Fibroblast of lung (primary cell): ENCODE data around the gene FARP1. TPM values are rescaled to one million over a fixed set of nuclear protein-coding genes. Genes with fewer than 3 reads are reported as not detected.

Experiments
- DNase-seq, 2 donors: peaks; one replicate each; pipeline versions ENCODE4 v3.0.0 to v3.0.0-alpha.2; 2010; ENCODE audit warnings: low read depth in 2 of 2
- H2AFZ ChIP-seq: 2 replicates; pipeline ENCODE4 v1.5.1; 2012; ENCODE audit warnings: low read length, control low read depth, inconsistent platforms
- H3K27ac ChIP-seq: 2 replicates; pipeline ENCODE4 v1.5.1; 2011; ENCODE audit warnings: low read length, control low read depth; ENCODE audit not compliant: insufficient read depth
- H3K27me3 ChIP-seq: 2 replicates; pipeline ENCODE4 v1.5.1; 2011; ENCODE audit warnings: mild to moderate bottlenecking, low read length; ENCODE audit not compliant: control insufficient read depth, insufficient read depth
- H3K36me3 ChIP-seq: 2 replicates; pipeline ENCODE4 v1.5.1; 2011; ENCODE audit warnings: low read length; ENCODE audit not compliant: control insufficient read depth, insufficient read depth
- H3K4me1 ChIP-seq: 2 replicates; pipeline ENCODE4 v1.5.1; 2011; ENCODE audit warnings: low read length; ENCODE audit not compliant: control insufficient read depth, insufficient read depth; ENCODE audit errors: extremely low read depth
- H3K4me2 ChIP-seq: 2 replicates; pipeline ENCODE4 v1.5.1; 2011; ENCODE audit warnings: low read length, control low read depth; ENCODE audit not compliant: insufficient read depth; ENCODE audit errors: extremely low read depth
- H3K4me3 ChIP-seq, 4 experiments: fragments of 200-600 bp in 1 of 4; sonication (generic) in 1 of 4; replicated peaks in 1 of 4; 2 replicates each; pipeline ENCODE4 v1.5.1; 2011 to 2016; ENCODE audit warnings: low read length in 4 of 4, low read depth in 3 of 4, mild to moderate bottlenecking in 3 of 4, control low read depth in 2 of 4, inconsistent platforms in 1 of 4, mixed read lengths in 1 of 4; ENCODE audit not compliant: insufficient read depth in 1 of 4; ENCODE audit errors: control extremely low read depth in 1 of 4
- H3K79me2 ChIP-seq: 2 replicates; pipeline ENCODE4 v1.5.1; 2012; ENCODE audit warnings: mild to moderate bottlenecking, low read length, inconsistent platforms; ENCODE audit not compliant: control insufficient read depth, insufficient read depth
- H3K9ac ChIP-seq: 2 replicates; pipeline ENCODE4 v1.5.1; 2011; ENCODE audit warnings: mild to moderate bottlenecking, low read length, control low read depth; ENCODE audit not compliant: insufficient read depth
- H3K9me3 ChIP-seq: 2 replicates; pipeline ENCODE4 v1.5.1; 2012; ENCODE audit warnings: low read depth, low read length; ENCODE audit not compliant: control insufficient read depth, insufficient read depth
- H4K20me1 ChIP-seq: 2 replicates; pipeline ENCODE4 v1.5.1; 2011; ENCODE audit warnings: low read length; ENCODE audit not compliant: control insufficient read depth, insufficient read depth; ENCODE audit errors: extremely low read depth
- EZH2 ChIP-seq: IDR thresholded peaks from 2 replicates; pipeline ENCODE4 v1.5.1; 2012; ENCODE audit warnings: low read length, control low read depth, mild to moderate bottlenecking; ENCODE audit errors: missing control alignments
- polyA plus RNA-seq, 2 donors: library from polyadenylated mRNA; depleted of rRNA in 1 of 2; stranded (reverse) in 1 of 2; unstranded in 1 of 2; fragments of >200 nt; gene quantifications; 2 replicates each; pipeline ENCODE4 v1.2.1, GENCODE V29; 2011 to 2012; ENCODE audit warnings: missing spikeins in 1 of 2
- total RNA-seq: library from RNA; depleted of rRNA; stranded (reverse); fragments of >200 nt; gene quantifications from 2 replicates; pipeline ENCODE4 v1.2.1, GENCODE V29; 2014
- TF ChIP-seq, protein P1 (sequence below), 2 donors: IDR thresholded peaks in 1 of 2; conservative IDR thresholded peaks in 1 of 2; 1 replicate in 1 of 2; 2 replicates in 1 of 2; pipeline ENCODE4 v1.5.1; 2011 to 2012; ENCODE audit warnings: low read length in 2 of 2, control low read depth in 1 of 2, inconsistent platforms in 1 of 2, low read depth in 1 of 2, mild to moderate bottlenecking in 1 of 2

FARP1 gene
- total and polyA plus RNA-seq, 2 donors (not counting 1 experiment from before 2014, with no cell fraction given): 50.9 to 199 TPM

GRCh38 chr13:98162935-98163334, 20.0 kb downstream of the FARP1 start:
- Histone ChIP-seq H3K79me2 (peaks cover 63% of the 10 kb centered on the region), H3K4me1 (peaks cover 5% of the 10 kb centered on the region), H3K36me3 (no peaks in the 10 kb centered on the region), H3K9me3 (no peaks in the 10 kb centered on the region), H3K9ac (no peak overlapping the region), H4K20me1 (no peaks in the 10 kb centered on the region), H3K4me3 (no peak overlapping the region), H2AFZ (no peak overlapping the region), H3K4me2 (no peak overlapping the region), H3K27me3 (no peaks in the 10 kb centered on the region), H3K27ac (no peak overlapping the region)
- DNase-seq: no peak
- no peak for TF ChIP-seq EZH2
- TF ChIP-seq, protein P1, sequence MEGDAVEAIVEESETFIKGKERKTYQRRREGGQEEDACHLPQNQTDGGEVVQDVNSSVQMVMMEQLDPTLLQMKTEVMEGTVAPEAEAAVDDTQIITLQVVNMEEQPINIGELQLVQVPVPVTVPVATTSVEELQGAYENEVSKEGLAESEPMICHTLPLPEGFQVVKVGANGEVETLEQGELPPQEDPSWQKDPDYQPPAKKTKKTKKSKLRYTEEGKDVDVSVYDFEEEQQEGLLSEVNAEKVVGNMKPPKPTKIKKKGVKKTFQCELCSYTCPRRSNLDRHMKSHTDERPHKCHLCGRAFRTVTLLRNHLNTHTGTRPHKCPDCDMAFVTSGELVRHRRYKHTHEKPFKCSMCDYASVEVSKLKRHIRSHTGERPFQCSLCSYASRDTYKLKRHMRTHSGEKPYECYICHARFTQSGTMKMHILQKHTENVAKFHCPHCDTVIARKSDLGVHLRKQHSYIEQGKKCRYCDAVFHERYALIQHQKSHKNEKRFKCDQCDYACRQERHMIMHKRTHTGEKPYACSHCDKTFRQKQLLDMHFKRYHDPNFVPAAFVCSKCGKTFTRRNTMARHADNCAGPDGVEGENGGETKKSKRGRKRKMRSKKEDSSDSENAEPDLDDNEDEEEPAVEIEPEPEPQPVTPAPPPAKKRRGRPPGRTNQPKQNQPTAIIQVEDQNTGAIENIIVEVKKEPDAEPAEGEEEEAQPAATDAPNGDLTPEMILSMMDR (conservative IDR thresholded peaks at IDR 0.05 in 1 of 2, IDR thresholded peaks at IDR 0.05 in 1 of 2; ENCODE audit: low read depth in 1 of 2, low read length in 2 of 2): no peak

DNA sequence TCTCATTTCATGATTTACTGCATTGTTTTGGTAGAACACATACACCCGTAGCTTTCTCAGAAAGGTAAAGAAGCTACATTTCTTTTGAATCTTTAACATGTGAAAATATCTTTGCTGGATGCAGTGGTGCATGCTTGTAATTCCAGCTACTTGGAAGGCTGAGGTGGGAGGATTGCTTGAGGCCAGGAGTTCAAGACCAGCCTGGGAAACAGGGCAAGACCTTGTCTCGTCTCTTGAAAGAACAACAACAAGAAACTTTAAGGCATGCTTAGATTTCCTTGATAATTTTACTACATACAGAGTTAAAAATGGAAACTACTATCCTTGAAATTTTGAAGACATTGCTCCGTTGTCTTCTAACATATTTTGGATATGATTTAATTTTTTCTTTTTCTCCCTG, 26.4 kb downstream of the FARP1 start:
- peaks cover 17% of the 10 kb centered on the region for H3K4me1 ChIP-seq
- H3K27me3 ChIP-seq: no peaks in the 10 kb centered on the region
- TF ChIP-seq, protein P1 (conservative IDR thresholded peaks at IDR 0.05 in 1 of 2, IDR thresholded peaks at IDR 0.05 in 1 of 2; ENCODE audit: low read depth in 1 of 2, low read length in 2 of 2): no peak
- no peak for TF ChIP-seq EZH2
- peaks cover 50% of the 10 kb centered on the region for H3K79me2 ChIP-seq
- no peak overlapping the region for H2AFZ ChIP-seq
- no peaks in the 10 kb centered on the region for H3K9me3 ChIP-seq
- H3K36me3 ChIP-seq: no peaks in the 10 kb centered on the region
- no peak overlapping the region for H3K27ac ChIP-seq
- H3K4me3 ChIP-seq: no peak overlapping the region
- DNase-seq: no peak
- H3K9ac ChIP-seq: no peak overlapping the region
- H4K20me1 ChIP-seq: no peaks in the 10 kb centered on the region
- H3K4me2 ChIP-seq: no peak overlapping the region

DNA sequence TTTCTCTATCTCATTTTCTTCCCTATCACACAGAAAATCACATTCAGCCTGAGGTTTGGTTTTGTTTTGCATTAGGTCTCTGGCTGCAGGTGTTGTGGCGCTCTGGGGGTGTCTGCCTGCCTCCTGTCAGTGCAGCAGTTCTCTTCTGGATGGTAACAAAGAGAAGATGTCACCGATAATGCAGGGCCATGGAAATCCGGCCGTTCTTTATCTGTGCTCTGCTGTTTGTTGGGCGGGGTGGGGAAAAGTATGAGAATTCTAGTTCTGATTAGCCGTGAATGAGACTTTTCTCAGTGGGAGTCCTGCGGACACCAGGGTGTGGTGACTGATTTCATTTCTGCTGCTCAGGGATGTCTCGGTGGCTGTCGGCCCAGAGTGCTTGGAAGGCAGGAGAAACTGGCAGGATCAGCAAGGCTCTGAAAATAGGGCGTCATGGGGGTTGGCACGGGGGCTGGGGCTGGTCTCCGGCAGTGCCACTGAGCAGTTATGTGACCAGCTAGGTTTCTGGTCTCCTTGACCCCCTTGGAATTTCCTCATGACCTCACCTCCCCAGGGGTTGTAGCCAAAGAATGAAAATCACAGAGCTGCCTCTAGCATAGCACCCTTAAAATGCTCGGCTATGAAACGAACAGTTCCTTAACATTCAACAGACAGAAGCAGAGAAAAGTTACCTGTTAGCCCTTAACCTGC, 29.2 kb downstream of the FARP1 start:
- Histone ChIP-seq H3K36me3 (no peaks in the 10 kb centered on the region), H3K4me2 (peak overlapping the region; percentile 80), H3K9ac (peak overlapping the region; percentile 58), H4K20me1 (no peaks in the 10 kb centered on the region), H3K9me3 (no peaks in the 10 kb centered on the region), H3K4me1 (peaks cover 29% of the 10 kb centered on the region), H3K27ac (peak overlapping the region; percentile 79), H3K4me3 (peak overlapping the region; percentile 9 to 14 (median 10)), H3K79me2 (peaks cover 63% of the 10 kb centered on the region), H2AFZ (no peak overlapping the region), H3K27me3 (no peaks in the 10 kb centered on the region)
- peak; percentile 42 to 74 for DNase-seq
- TF ChIP-seq EZH2: no peak
- TF ChIP-seq, protein P1 (conservative IDR thresholded peaks at IDR 0.05 in 1 of 2, IDR thresholded peaks at IDR 0.05 in 1 of 2; ENCODE audit: low read depth in 1 of 2, low read length in 2 of 2): no peak
